Measurements from ENCODE around the gene FAU. TPM values are rescaled to one million over a fixed set of nuclear protein-coding genes. Genes with fewer than 3 reads are reported as not detected.

Gene FAU
- total and polyA plus RNA-seq, 2 of the 13 experiments (the other 11 are each of a cell fraction or from before 2014, with no cell fraction given), result 374 to 869 TPM

DNA sequence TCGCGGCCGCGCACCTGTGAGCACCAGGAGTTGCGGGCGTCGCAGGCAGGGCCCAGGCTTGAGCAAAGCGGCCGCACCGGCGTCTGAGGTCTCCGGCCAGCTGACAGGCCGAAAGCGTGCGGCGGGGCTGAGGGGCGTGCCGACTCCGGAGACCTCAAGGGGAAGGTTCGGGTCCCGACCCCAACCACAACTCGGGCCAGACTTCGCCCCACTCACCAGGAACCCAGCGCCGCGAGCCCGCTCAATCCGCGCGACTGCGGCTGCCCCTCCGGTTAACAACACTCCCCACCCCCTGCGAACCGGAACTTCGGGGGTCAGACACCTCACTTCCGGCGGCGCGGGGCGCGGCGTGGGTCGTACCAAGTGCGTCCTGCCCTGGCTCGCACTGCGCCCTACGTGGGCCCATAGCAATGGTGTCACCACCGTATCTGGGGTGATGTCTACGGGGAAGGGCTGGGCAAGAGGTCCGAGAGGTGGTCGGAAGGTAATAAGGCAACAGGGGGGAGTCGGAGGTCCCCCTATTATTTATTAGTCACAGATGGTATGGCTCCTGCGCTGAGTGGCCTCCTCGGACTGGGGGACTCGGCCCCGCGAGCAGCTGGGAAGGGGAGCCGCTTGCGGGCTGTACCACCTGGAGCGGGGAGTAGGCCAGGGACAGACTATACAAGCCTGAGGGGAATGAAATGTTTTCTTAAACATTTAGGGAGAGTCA, 12.5 kb upstream of the FAU start, which contains the start of gene SYVN1 (continued):
- TF ChIP-seq SMARCE1 (IDR thresholded peaks at IDR 0.05; ENCODE audit: borderline replicate concordance), result no peak
- 0 out of 2 replicates have a peak, but pooled peaks have one; percentile 15 for TF ChIP-seq SIN3B (IDR thresholded peaks at IDR 0.05; ENCODE audit: low read length)
- TF ChIP-seq SYNCRIP (IDR thresholded peaks at IDR 0.05; ENCODE audit: insufficient read depth, low read depth, low read length), result no peak
- no peak for TF ChIP-seq MAFF (IDR thresholded peaks at IDR 0.05; ENCODE audit: low read depth, low read length)
- TF ChIP-seq, protein P1, sequence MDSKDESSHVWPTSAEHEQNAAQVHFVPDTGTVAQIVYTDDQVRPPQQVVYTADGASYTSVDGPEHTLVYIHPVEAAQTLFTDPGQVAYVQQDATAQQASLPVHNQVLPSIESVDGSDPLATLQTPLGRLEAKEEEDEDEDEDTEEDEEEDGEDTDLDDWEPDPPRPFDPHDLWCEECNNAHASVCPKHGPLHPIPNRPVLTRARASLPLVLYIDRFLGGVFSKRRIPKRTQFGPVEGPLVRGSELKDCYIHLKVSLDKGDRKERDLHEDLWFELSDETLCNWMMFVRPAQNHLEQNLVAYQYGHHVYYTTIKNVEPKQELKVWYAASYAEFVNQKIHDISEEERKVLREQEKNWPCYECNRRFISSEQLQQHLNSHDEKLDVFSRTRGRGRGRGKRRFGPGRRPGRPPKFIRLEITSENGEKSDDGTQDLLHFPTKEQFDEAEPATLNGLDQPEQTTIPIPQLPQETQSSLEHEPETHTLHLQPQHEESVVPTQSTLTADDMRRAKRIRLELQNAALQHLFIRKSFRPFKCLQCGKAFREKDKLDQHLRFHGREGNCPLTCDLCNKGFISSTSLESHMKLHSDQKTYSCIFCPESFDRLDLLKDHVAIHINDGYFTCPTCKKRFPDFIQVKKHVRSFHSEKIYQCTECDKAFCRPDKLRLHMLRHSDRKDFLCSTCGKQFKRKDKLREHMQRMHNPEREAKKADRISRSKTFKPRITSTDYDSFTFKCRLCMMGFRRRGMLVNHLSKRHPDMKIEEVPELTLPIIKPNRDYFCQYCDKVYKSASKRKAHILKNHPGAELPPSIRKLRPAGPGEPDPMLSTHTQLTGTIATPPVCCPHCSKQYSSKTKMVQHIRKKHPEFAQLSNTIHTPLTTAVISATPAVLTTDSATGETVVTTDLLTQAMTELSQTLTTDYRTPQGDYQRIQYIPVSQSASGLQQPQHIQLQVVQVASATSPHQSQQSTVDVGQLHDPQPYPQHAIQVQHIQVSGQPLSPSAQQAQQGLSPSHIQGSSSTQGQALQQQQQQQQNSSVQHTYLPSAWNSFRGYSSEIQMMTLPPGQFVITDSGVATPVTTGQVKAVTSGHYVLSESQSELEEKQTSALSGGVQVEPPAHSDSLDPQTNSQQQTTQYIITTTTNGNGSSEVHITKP (CRISPR knock-in tag; IDR thresholded peaks at IDR 0.05; ENCODE audit: low read depth), result peak; percentile 99
- TF ChIP-seq ZBTB46 (CRISPR knock-in tag; IDR thresholded peaks at IDR 0.05; ENCODE audit: borderline replicate concordance), result no peak
- TF ChIP-seq, protein P2, sequence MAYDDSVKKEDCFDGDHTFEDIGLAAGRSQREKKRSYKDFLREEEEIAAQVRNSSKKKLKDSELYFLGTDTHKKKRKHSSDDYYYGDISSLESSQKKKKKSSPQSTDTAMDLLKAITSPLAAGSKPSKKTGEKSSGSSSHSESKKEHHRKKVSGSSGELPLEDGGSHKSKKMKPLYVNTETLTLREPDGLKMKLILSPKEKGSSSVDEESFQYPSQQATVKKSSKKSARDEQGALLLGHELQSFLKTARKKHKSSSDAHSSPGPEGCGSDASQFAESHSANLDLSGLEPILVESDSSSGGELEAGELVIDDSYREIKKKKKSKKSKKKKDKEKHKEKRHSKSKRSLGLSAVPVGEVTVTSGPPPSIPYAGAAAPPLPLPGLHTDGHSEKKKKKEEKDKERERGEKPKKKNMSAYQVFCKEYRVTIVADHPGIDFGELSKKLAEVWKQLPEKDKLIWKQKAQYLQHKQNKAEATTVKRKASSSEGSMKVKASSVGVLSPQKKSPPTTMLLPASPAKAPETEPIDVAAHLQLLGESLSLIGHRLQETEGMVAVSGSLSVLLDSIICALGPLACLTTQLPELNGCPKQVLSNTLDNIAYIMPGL (CRISPR knock-in tag; IDR thresholded peaks at IDR 0.05; ENCODE audit: borderline replicate concordance in 1 of 2, low read depth in 1 of 2), result peak; percentile 78 to 82
- no peak for TF ChIP-seq ZNF713 (CRISPR knock-in tag; IDR thresholded peaks at IDR 0.05)
- TF ChIP-seq RAD51 (IDR thresholded peaks at IDR 0.05; ENCODE audit: borderline replicate concordance), result no peak
- TF ChIP-seq NPAS2 (CRISPR knock-in tag; IDR thresholded peaks at IDR 0.05; ENCODE audit: borderline replicate concordance), result no peak
- peak; percentile 98 for TF ChIP-seq GABPB1 (CRISPR knock-in tag; IDR thresholded peaks at IDR 0.05)
- peak; percentile 73 for TF ChIP-seq AGO2 (optimal IDR thresholded peaks at IDR 0.05; ENCODE audit: low read depth, low read length)
- TF ChIP-seq NR1H2 (CRISPR knock-in tag; IDR thresholded peaks at IDR 0.05; ENCODE audit: borderline replicate concordance, low read depth), result no peak
- TF ChIP-seq ZNF280B (CRISPR knock-in tag; IDR thresholded peaks at IDR 0.05; ENCODE audit: borderline replicate concordance), result no peak
- TF ChIP-seq ZNF703 (CRISPR knock-in tag; IDR thresholded peaks at IDR 0.05; ENCODE audit: borderline replicate concordance), result no peak
- TF ChIP-seq PRMT3 (CRISPR knock-in tag; IDR thresholded peaks at IDR 0.05; ENCODE audit: borderline replicate concordance, low read depth), result no peak
- no peak for TF ChIP-seq ZBTB1 (CRISPR knock-in tag; IDR thresholded peaks at IDR 0.05; ENCODE audit: borderline replicate concordance)
- peak; percentile 34; the same call in 1 of the 2 replicates for TF ChIP-seq PITX1 (CRISPR knock-in tag; IDR thresholded peaks at IDR 0.05)

Data from HepG2 (cell line).